IPS-15b (cell line): ENCODE data around the gene SRCAP.

Experiments used
- H3K27me3 ChIP-seq: one replicate; pipeline ENCODE4 v1.6.1; 2013; ENCODE audit warnings: low read length; ENCODE audit not compliant: control insufficient read depth, insufficient read depth
- H3K36me3 ChIP-seq: one replicate; pipeline ENCODE4 v1.6.1; 2013; ENCODE audit warnings: low read length; ENCODE audit not compliant: control insufficient read depth, insufficient read depth
- H3K4me1 ChIP-seq: one replicate; pipeline ENCODE4 v1.6.1; 2013; ENCODE audit warnings: mild to moderate bottlenecking, low read length; ENCODE audit not compliant: control insufficient read depth, insufficient read depth
- H3K4me3 ChIP-seq: one replicate; pipeline ENCODE4 v1.5.1; 2013; ENCODE audit warnings: low read depth, low read length
- H3K9ac ChIP-seq: one replicate; pipeline ENCODE4 v1.6.1; 2013; ENCODE audit warnings: low read depth, mild to moderate bottlenecking, low read length
- H3K9me3 ChIP-seq: one replicate; pipeline ENCODE4 v1.6.1; 2013; ENCODE audit warnings: mild to moderate bottlenecking, low read length; ENCODE audit not compliant: control insufficient read depth, insufficient read depth

Gene SRCAP

DNA sequence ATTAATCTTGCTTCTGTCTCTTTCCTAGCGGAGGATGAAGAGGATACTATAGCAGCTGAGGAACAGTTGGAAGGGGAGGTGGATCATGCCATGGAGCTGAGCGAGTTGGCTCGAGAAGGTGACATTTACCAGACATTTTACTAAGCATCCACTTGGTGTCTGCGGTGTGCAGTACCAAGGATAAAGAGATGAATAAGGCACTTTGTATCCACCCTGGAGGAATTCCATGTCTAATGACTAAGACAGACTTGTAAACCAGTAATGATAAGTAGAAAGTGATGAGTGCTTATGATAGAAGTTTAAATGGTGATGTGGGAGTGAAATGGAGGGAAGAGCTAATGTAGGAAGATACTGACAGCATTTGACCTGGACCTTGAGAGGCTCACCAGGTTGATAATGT is 12.0 kb downstream of the SRCAP start:
- Histone ChIP-seq H3K27me3 (no peaks in the 10 kb centered on the region), H3K9me3 (no peaks in the 10 kb centered on the region), H3K36me3 (peaks cover 79% of the 10 kb centered on the region), H3K4me3 (no peak overlapping the region), H3K9ac (no peak overlapping the region), H3K4me1 (no peaks in the 10 kb centered on the region)

- Histone ChIP-seq H3K27me3 (no peaks in the 10 kb centered on the region), H3K9me3 (no peaks in the 10 kb centered on the region), H3K9ac (no peak overlapping the region), H3K4me1 (no peaks in the 10 kb centered on the region), H3K36me3 (peaks cover 85% of the 10 kb centered on the region), H3K4me3 (no peak overlapping the region)
These were observed 12.7 kb downstream of the SRCAP start for GRCh38 chr16:30711712-30712111.

DNA sequence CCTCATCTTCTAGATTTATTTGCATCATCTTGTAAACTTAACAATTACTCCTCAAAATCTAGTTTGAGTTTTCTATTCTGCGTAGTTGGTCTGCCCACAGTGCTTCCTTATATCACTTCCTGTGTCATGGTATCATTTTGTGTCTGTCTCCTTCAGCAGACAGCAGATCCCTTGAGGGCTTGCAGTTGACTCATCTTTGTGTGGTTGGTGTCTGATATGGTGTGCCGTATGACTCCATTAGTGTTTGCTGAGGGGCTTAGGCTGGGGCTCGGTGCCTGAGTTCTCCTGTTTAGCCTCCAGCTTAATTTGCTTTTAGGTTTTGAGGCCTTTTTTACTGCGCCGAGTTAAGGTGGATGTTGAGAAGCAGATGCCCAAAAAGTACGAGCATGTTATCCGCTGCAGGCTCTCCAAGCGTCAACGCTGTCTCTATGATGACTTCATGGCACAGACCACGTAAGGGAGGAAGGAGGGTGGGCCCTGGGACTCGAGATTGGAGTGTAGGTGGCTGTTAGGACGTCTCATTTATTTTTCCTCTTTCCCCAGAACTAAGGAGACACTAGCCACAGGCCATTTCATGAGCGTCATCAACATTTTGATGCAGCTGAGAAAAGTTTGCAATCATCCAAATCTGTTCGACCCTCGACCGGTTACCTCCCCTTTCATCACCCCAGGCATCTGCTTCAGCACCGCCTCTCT is 16.9 kb downstream of the SRCAP start:
- no peak overlapping the region for H3K9ac ChIP-seq

DNA sequence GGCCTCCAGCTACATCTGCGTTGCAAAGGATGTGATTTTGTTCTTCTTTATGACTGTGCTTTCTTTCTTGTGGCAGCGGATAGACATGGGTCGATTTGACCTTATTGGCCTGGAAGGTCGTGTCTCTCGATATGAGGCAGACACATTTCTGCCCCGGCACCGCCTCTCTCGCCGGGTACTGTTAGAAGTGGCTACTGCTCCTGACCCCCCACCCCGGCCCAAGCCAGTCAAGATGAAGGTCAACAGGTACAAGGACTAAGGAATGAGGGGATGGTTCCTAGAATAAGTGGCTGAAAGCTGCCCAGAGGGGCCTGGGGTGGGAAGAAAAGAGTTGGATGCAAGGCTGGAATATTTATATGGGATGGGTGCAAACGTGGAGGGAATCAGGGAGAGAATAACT is 21.1 kb downstream of the SRCAP start:
- Histone ChIP-seq H3K4me1 (no peaks in the 10 kb centered on the region), H3K9ac (no peak overlapping the region), H3K4me3 (no peak overlapping the region), H3K27me3 (no peaks in the 10 kb centered on the region), H3K9me3 (no peaks in the 10 kb centered on the region), H3K36me3 (peaks cover 72% of the 10 kb centered on the region)

More for the DNA sequence above, 16.9 kb downstream of the SRCAP start:
- Histone ChIP-seq H3K4me3 (no peak overlapping the region), H3K27me3 (no peaks in the 10 kb centered on the region), H3K36me3 (peaks cover 65% of the 10 kb centered on the region), H3K9me3 (no peaks in the 10 kb centered on the region), H3K4me1 (no peaks in the 10 kb centered on the region)

DNA sequence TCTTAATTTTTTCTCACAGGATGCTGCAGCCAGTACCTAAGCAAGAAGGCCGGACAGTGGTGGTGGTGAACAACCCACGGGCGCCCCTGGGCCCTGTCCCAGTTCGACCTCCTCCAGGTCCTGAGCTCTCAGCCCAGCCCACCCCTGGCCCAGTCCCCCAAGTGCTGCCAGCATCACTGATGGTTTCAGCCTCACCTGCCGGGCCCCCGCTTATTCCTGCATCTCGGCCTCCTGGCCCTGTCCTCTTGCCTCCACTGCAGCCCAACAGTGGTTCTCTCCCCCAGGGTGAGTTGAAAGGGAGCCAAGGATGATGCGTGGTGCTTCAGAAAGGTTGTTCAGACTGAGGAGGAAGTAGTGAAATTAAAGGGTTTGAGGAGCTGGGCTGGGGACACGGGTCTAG is 21.7 kb downstream of the SRCAP start:
- no peak overlapping the region for H3K4me3 ChIP-seq
- no peaks in the 10 kb centered on the region for H3K4me1 ChIP-seq
- H3K36me3 ChIP-seq, result peaks cover 70% of the 10 kb centered on the region
- H3K27me3 ChIP-seq, result no peaks in the 10 kb centered on the region
- no peak overlapping the region for H3K9ac ChIP-seq
- H3K9me3 ChIP-seq, result no peaks in the 10 kb centered on the region

GRCh38 chr16:30721167-30721566 is 22.2 kb downstream of the SRCAP start:
- no peak overlapping the region for H3K9ac ChIP-seq
- no peaks in the 10 kb centered on the region for H3K9me3 ChIP-seq
- peaks cover 65% of the 10 kb centered on the region for H3K36me3 ChIP-seq
- no peaks in the 10 kb centered on the region for H3K4me1 ChIP-seq
- no peaks in the 10 kb centered on the region for H3K27me3 ChIP-seq
- no peak overlapping the region for H3K4me3 ChIP-seq

- H3K9ac ChIP-seq, result no peak overlapping the region
- H3K36me3 ChIP-seq, result peaks cover 65% of the 10 kb centered on the region
- H3K9me3 ChIP-seq, result no peaks in the 10 kb centered on the region
- H3K4me1 ChIP-seq, result no peaks in the 10 kb centered on the region
- no peak overlapping the region for H3K4me3 ChIP-seq
- no peaks in the 10 kb centered on the region for H3K27me3 ChIP-seq
These were observed 22.6 kb downstream of the SRCAP start for GRCh38 chr16:30721606-30722005.

DNA sequence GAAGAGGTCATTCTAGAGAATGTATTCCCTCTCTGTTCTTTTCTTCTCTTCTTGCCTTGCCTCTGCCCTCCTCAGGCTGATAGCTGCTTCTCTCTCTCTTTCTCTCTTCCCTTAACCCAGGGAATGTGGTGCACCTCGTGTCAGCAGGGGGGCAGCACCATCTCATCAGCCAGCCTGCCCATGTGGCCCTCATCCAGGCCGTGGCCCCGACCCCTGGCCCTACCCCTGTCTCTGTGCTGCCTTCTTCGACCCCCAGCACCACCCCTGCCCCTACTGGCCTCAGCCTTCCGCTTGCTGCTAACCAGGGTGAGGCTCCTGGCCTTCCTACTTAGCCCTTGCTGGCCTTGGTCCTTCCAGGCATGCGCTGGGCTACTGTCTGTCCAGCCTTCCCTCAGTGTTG is 23.5 kb downstream of the SRCAP start:
- Histone ChIP-seq H3K27me3 (no peaks in the 10 kb centered on the region), H3K9me3 (no peaks in the 10 kb centered on the region), H3K36me3 (peaks cover 63% of the 10 kb centered on the region), H3K9ac (no peak overlapping the region), H3K4me1 (no peaks in the 10 kb centered on the region), H3K4me3 (no peak overlapping the region)

- H3K4me1 ChIP-seq, result no peaks in the 10 kb centered on the region
- H3K9ac ChIP-seq, result no peak overlapping the region
- peaks cover 63% of the 10 kb centered on the region for H3K36me3 ChIP-seq
- no peaks in the 10 kb centered on the region for H3K9me3 ChIP-seq
- H3K27me3 ChIP-seq, result no peaks in the 10 kb centered on the region
- no peak overlapping the region for H3K4me3 ChIP-seq
These were observed 23.9 kb downstream of the SRCAP start for GRCh38 chr16:30722916-30723315.

DNA sequence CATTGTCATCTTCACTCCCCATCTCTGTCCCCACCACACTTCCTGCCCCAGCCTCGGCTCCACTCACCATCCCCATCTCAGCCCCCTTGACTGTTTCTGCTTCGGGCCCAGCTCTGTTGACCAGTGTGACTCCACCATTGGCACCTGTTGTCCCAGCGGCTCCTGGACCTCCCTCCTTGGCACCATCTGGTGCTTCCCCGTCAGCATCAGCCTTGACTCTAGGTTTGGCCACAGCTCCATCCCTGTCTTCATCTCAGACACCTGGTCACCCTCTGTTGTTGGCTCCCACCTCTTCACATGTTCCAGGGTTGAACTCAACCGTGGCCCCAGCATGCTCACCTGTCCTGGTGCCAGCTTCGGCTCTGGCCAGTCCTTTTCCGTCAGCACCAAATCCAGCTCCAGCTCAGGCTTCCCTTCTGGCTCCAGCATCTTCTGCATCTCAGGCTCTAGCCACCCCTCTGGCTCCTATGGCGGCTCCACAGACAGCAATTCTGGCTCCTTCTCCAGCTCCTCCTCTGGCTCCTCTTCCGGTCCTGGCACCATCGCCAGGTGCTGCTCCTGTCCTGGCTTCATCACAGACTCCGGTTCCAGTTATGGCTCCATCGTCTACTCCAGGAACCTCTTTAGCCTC is 24.9 kb downstream of the SRCAP start:
- Histone ChIP-seq H3K36me3 (peaks cover 60% of the 10 kb centered on the region), H3K9me3 (no peaks in the 10 kb centered on the region), H3K4me3 (no peak overlapping the region), H3K9ac (no peak overlapping the region), H3K4me1 (peaks cover 4% of the 10 kb centered on the region), H3K27me3 (no peaks in the 10 kb centered on the region)

- Histone ChIP-seq H3K27me3 (no peaks in the 10 kb centered on the region), H3K9me3 (no peaks in the 10 kb centered on the region), H3K4me1 (peaks cover 4% of the 10 kb centered on the region), H3K4me3 (no peak overlapping the region), H3K9ac (no peak overlapping the region), H3K36me3 (peaks cover 63% of the 10 kb centered on the region)
These were observed 25.9 kb downstream of the SRCAP start for GRCh38 chr16:30724641-30725417.

GRCh38 chr16:30725418-30725792 is 26.4 kb downstream of the SRCAP start:
- Histone ChIP-seq H3K27me3 (no peaks in the 10 kb centered on the region), H3K9ac (no peak overlapping the region), H3K4me1 (peaks cover 4% of the 10 kb centered on the region), H3K9me3 (no peaks in the 10 kb centered on the region), H3K4me3 (no peak overlapping the region), H3K36me3 (peaks cover 59% of the 10 kb centered on the region)
